NCI-H146 treated with DMSO at 0.1 percent for 48 hours (cell line): Measurements from ENCODE around the gene CTAGE6.
"Not testable (repeated sequence)": the region's sequence is repeated elsewhere in the genome, so short reads cannot be mapped to it uniquely, and the experiment has no call there.

ENCODE experiments used
- DNase-seq: peaks from one replicate; lab custom pipeline; 2025; ENCODE audit not compliant: unreplicated experiment; lab: John Stamatoyannopoulos, UW

CTAGE6 gene

GRCh38 chr7:143715543-143716193, 41.8 kb downstream of the CTAGE6 start:
- not testable (repeated sequence) for DNase-seq

- DNase-seq, result not testable (repeated sequence)
Measured at GRCh38 chr7:143714581-143715454, 42.7 kb downstream of the CTAGE6 start.

GRCh38 chr7:143712381-143712780, 45.1 kb downstream of the CTAGE6 start:
- not testable (repeated sequence) for DNase-seq

- DNase-seq, result not testable (repeated sequence)
Measured at GRCh38 chr7:143711727-143712324, 45.7 kb downstream of the CTAGE6 start.

DNA sequence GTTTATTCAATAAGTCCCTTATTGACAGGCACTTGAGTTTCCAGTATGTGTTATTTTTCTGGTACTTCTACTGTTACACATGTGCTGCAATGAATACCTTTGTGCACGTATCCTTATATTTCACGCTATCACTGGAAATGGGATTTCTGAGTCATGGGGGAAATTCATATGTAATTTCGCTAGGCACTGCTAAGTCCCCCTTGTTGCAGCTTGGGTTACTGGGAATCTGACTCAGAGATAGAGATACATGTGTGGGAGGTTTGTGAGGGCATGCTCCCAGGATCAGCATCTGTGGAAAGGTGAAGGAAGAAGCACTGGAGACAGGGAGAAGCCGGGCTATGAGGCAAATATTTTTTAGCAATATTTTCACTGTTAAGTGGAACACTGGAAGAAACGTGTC, 47.6 kb downstream of the CTAGE6 start:
- not testable (repeated sequence) for DNase-seq
